22Rv1 (cell line): ENCODE data around the gene TUT1.
"Not testable (repeated sequence)": the region's sequence is repeated elsewhere in the genome, so short reads cannot be mapped to it uniquely, and the experiment has no call there.

Experiments used
- H3K27ac ChIP-seq: fragments of 450-650 bp; 2 replicates; pipeline ENCODE4 v1.5.1; 2017
- CTCF ChIP-seq: fragments of 450-650 bp; IDR thresholded peaks from 2 replicates; pipeline ENCODE4 v1.5.1; 2017; ENCODE audit warnings: mild to moderate bottlenecking
- ZFX ChIP-seq: fragments of 450-650 bp; IDR thresholded peaks from 2 replicates; pipeline ENCODE4 v1.6.1; 2017; ENCODE audit warnings: antibody characterized with exemption, borderline replicate concordance

Gene TUT1

GRCh38 chr11:62556108-62556874, 35.0 kb downstream of the TUT1 start:
- peak overlapping the region; percentile 79 for H3K27ac ChIP-seq
- no peak for TF ChIP-seq ZFX
- TF ChIP-seq CTCF, result no peak

GRCh38 chr11:62555464-62556107, 35.7 kb downstream of the TUT1 start:
- TF ChIP-seq CTCF (no peak), ZFX (no peak)
- peak overlapping the region; percentile 79 for H3K27ac ChIP-seq

GRCh38 chr11:62554387-62555167, 36.7 kb downstream of the TUT1 start:
- TF ChIP-seq ZFX, result no peak
- TF ChIP-seq CTCF, result no peak
- peak overlapping the region; percentile 83; the same call in 1 of the 2 replicates for H3K27ac ChIP-seq

- TF ChIP-seq CTCF (no peak), ZFX (no peak)
- H3K27ac ChIP-seq, result peak overlapping the region; percentile 83
These were observed 37.4 kb downstream of the TUT1 start for GRCh38 chr11:62553839-62554361.

GRCh38 chr11:62553080-62553838, 38.1 kb downstream of the TUT1 start:
- peak overlapping the region; percentile 83 for H3K27ac ChIP-seq
- TF ChIP-seq ZFX (no peak), CTCF (no peak)

GRCh38 chr11:62552485-62553079, 38.7 kb downstream of the TUT1 start:
- peak overlapping the region; percentile 83 for H3K27ac ChIP-seq
- TF ChIP-seq ZFX (no peak), CTCF (no peak)

- not testable (repeated sequence) for H3K27ac ChIP-seq
These were observed 40.8 kb downstream of the TUT1 start for GRCh38 chr11:62550478-62550877.
